Mucosa of descending colon (tissue), 3 donors: ENCODE measurements around the gene PTPRD. TPM values are rescaled to one million over a fixed set of nuclear protein-coding genes. Genes with fewer than 3 reads are reported as not detected.
"Not testable (repeated sequence)": the region's sequence is repeated elsewhere in the genome, so short reads cannot be mapped to it uniquely, and the experiment has no call there.

Experiments used
- ATAC-seq: fragments of 200-7000 bp; cut with Tn5 transposase; one replicate; pipeline ENCODE4 v1.9.1; 2020; ENCODE audit warnings: mild to moderate bottlenecking, moderate library complexity
- DNase-seq, 3 donors: peaks; one replicate each; pipeline ENCODE4 v3.0.0-alpha.2; 2020
- H3K36me3 ChIP-seq: fragments of 200-600 bp; one replicate; pipeline ENCODE4 v1.8.0; 2021; ENCODE audit warnings: low read depth, mild to moderate bottlenecking
- H3K4me1 ChIP-seq: fragments of 200-600 bp; one replicate; pipeline ENCODE4 v1.8.0; 2021; ENCODE audit warnings: low read depth, mild to moderate bottlenecking
- H3K4me3 ChIP-seq: fragments of 200-600 bp; one replicate; pipeline ENCODE4 v1.8.0; 2021; ENCODE audit warnings: mild to moderate bottlenecking
- H3K9me3 ChIP-seq: fragments of 200-600 bp; one replicate; pipeline ENCODE4 v1.8.0; 2021; ENCODE audit warnings: mild to moderate bottlenecking
- CTCF ChIP-seq: fragments of 200-600 bp; IDR thresholded peaks from one replicate; pipeline ENCODE4 v1.8.0; 2022; ENCODE audit warnings: antibody characterized with exemption, mild to moderate bottlenecking
- intact Hi-C, 2 donors: fragments of 100-400 bp; cut with DNase I in 1 of 2; cut with micrococcal nuclease in 1 of 2; formaldehyde crosslinking; loops; one replicate each; pipeline versions ENCODE4 v1.11.0 to v1.11.1; 2022; cut with DNase I, micrococcal nuclease
- total RNA-seq, 3 donors: library from RNA; stranded (reverse); fragmentation: NEBNext Ultra II Directional in 2 of 3; extraction: Animal tissue kit (Norgen Biotek cat#: 25700) in 2 of 3; gene quantifications; one replicate each; pipeline versions ENCODE4 v1.2.1 to v1.2.4, GENCODE V29; 2021 to 2023
- donor health status: DM: no; HTN: no; CAD: no; lungs with moderate emphysema.
- donor health status: DM: no; HTN: no; CAD: no.
- donor health status: DM: no; HTN: yes; CAD: no.

Gene PTPRD
- total RNA-seq, 3 donors from 2014 or later: 52.7 to 128 (median 113) TPM

GRCh38 chr9:9949978-9950377 is 662.8 kb downstream of the PTPRD start:
- no peak for ATAC-seq
- no peak for TF ChIP-seq CTCF

GRCh38 chr9:9949368-9949767 is 663.4 kb downstream of the PTPRD start:
- Histone ChIP-seq H3K4me3 (no peak overlapping the region), H3K4me1 (no peaks in the 10 kb centered on the region), H3K36me3 (no peaks in the 10 kb centered on the region), H3K9me3 (no peaks in the 10 kb centered on the region)
- TF ChIP-seq CTCF: no peak
- intact Hi-C loops: loop anchor here in 1 of 2 donors (10.0 kb wide), 1 partner anchor 345 kb away; no protein-coding TSS in a partner anchor
- DNase-seq (no peak), ATAC-seq (no peak)

More at GRCh38 chr9:9949978-9950377, 662.8 kb downstream of the PTPRD start:
- Histone ChIP-seq H3K4me3 (no peak overlapping the region), H3K36me3 (no peaks in the 10 kb centered on the region), H3K4me1 (no peaks in the 10 kb centered on the region), H3K9me3 (no peaks in the 10 kb centered on the region)
- intact Hi-C loops: loop anchor here in 1 of 2 donors (10.0 kb wide), 1 partner anchor 345 kb away; no protein-coding TSS in a partner anchor
- no peak for DNase-seq

GRCh38 chr9:9945966-9946365 is 666.8 kb downstream of the PTPRD start:
- DNase-seq (no peak), ATAC-seq (no peak)
- Histone ChIP-seq H3K9me3 (no peaks in the 10 kb centered on the region), H3K4me3 (no peak overlapping the region), H3K4me1 (no peaks in the 10 kb centered on the region), H3K36me3 (no peaks in the 10 kb centered on the region)
- intact Hi-C loops: loop anchor here in 1 of 2 donors (10.0 kb wide), 1 partner anchor 341 kb away; no protein-coding TSS in a partner anchor
- TF ChIP-seq CTCF: no peak

GRCh38 chr9:9942764-9943424 is 669.9 kb downstream of the PTPRD start:
- Histone ChIP-seq H3K9me3 (no peaks in the 10 kb centered on the region), H3K36me3 (no peaks in the 10 kb centered on the region), H3K4me3 (no peak overlapping the region), H3K4me1 (no peaks in the 10 kb centered on the region)
- ATAC-seq: peak; percentile 87
- DNase-seq: peak in 2 of 3 donors; percentile 68 to 72
- peak; percentile 88 for TF ChIP-seq CTCF
- intact Hi-C loops: loop anchor here in 1 of 2 donors (10.0 kb wide), 1 partner anchor 338 kb away; no protein-coding TSS in a partner anchor

GRCh38 chr9:9938432-9938831 is 674.4 kb downstream of the PTPRD start:
- intact Hi-C loops: no loop called here
- no peaks in the 10 kb centered on the region for H3K9me3 ChIP-seq
- no peak overlapping the region for H3K4me3 ChIP-seq
- no peaks in the 10 kb centered on the region for H3K4me1 ChIP-seq
- DNase-seq: no peak
- no peak for ATAC-seq
- no peak for TF ChIP-seq CTCF
- H3K36me3 ChIP-seq: no peaks in the 10 kb centered on the region

GRCh38 chr9:9931464-9931863 is 681.3 kb downstream of the PTPRD start:
- H3K36me3 ChIP-seq, ATAC-seq, H3K4me1 ChIP-seq, H3K9me3 ChIP-seq, H3K4me3 ChIP-seq, intact Hi-C loops: not testable (repeated sequence)
- peak in 1 of 3 donors; percentile 26 for DNase-seq
